IMR-90 (cell line): Measurements from ENCODE around the gene PXDC1. TPM values are rescaled to one million over a fixed set of nuclear protein-coding genes. Genes with fewer than 3 reads are reported as not detected.

ENCODE experiments used
- microRNA-seq, 2 experiments: library from miRNA; stranded (forward) in 1 of 2; unstranded in 1 of 2; fragments of 10-50 nt in 1 of 2; fragments of <30 nt in 1 of 2; gene quantifications in 1 of 2; microRNA quantifications in 1 of 2; one replicate each; pipeline versions ENCODE3 to v1.1.0; 2013 to 2020; ENCODE audit not compliant: insufficient read depth in 1 of 2, insufficient read length in 1 of 2, unreplicated experiment in 1 of 2
- polyA plus RNA-seq, 3 experiments: library from polyadenylated mRNA; depleted of rRNA; stranded (reverse); fragments of >200 nt; gene quantifications; 2 replicates each; pipeline ENCODE4 v1.2.3, GENCODE V29; 2012; ENCODE audit warnings: low replicate concordance in 1 of 3
- small RNA-seq, 5 experiments: library from RNA; depleted of rRNA; stranded (forward); fragments of <200 nt; gene quantifications; one replicate each; pipeline ENCODE3, GENCODE V24; 2012
- total RNA-seq: library from RNA; depleted of rRNA; stranded (reverse); fragments of >200 nt; gene quantifications from 2 replicates; pipeline ENCODE4 v1.2.3, GENCODE V29; 2012; rRNA removed

Gene PXDC1
- total and polyA plus RNA-seq, 2 of the 4 experiments (the other 2 are of a cell fraction) = 63.3 to 72.2 TPM

Small RNA genes lying within 50 kb of the gene (microRNA-seq; reads per million reads assigned to microRNA genes)
- not detected for gene AL033523.1 (ENCODE audit: insufficient read depth, insufficient read length)

Small RNA genes lying within 50 kb of the gene (small RNA-seq; reads per million reads assigned to genes)
- 0 reads per million in 5 experiments for gene AL033523.1

Other genes starting within 250 kb of the PXDC1 start
- 3.9 and 4.1 TPM in 2 replicates for gene FAM50B, start 97.7 kb upstream of the PXDC1 start, total RNA-seq
- gene FAM50B, start 97.7 kb upstream of the PXDC1 start, polyA plus RNA-seq (2012; rRNA removed) = 7.4 and 8.0 TPM in 2 replicates